HepG2 (cell line): ENCODE results near the gene RAB3C.

Experiments
- CHD2 ChIP-seq: IDR thresholded peaks from 2 replicates; pipeline ENCODE4 v1.6.1; 2011; ENCODE audit warnings: low read depth, low read length, improper control_type of control experiment
- CTCF ChIP-seq: sonication (generic); formaldehyde crosslinking; IDR thresholded peaks from 2 replicates; pipeline ENCODE4 v1.5.0; 2020; ENCODE audit warnings: mild to moderate bottlenecking, missing genetic modification reagents, moderate library complexity
- JUN ChIP-seq: sonication (generic); formaldehyde crosslinking; IDR thresholded peaks from 2 replicates; pipeline ENCODE4 v1.4.0; 2020; ENCODE audit warnings: mild to moderate bottlenecking, missing genetic modification reagents
- POGZ ChIP-seq: sonication (generic); formaldehyde crosslinking; IDR thresholded peaks from 2 replicates; pipeline ENCODE4 v1.4.0; 2020; ENCODE audit warnings: mild to moderate bottlenecking, missing genetic modification reagents
- POLR2A ChIP-seq, 2 experiments: IDR thresholded peaks; 2 replicates each; pipeline ENCODE4 v1.6.1; 2011; ENCODE audit warnings: low read depth in 2 of 2, low read length in 2 of 2, mild to moderate bottlenecking in 1 of 2, moderate library complexity in 1 of 2; ENCODE audit not compliant: insufficient read depth in 1 of 2
- POLR2AphosphoS2 ChIP-seq: IDR thresholded peaks from 2 replicates; pipeline ENCODE4 v1.6.1; 2011; ENCODE audit warnings: low read depth, low read length, improper control_type of control experiment
- SP5 ChIP-seq: IDR thresholded peaks from 2 replicates; pipeline ENCODE4 v1.6.1; 2016; ENCODE audit warnings: low read depth, borderline replicate concordance
- TEF ChIP-seq: sonication (generic); formaldehyde crosslinking; IDR thresholded peaks from 2 replicates; pipeline ENCODE4 v1.5.0; 2020; ENCODE audit warnings: missing genetic modification reagents
- ZBTB33 ChIP-seq: sonication (generic); formaldehyde crosslinking; IDR thresholded peaks from 2 replicates; pipeline ENCODE4 v1.4.0; 2020; ENCODE audit warnings: missing genetic modification reagents
- ZNF792 ChIP-seq: IDR thresholded peaks from 2 replicates; pipeline ENCODE4 v1.6.1; 2016

GRCh38 chr5:58599217-58599616 lies 16.3 kb downstream of the RAB3C start:
- no peak for TF ChIP-seq CHD2
- TF ChIP-seq POLR2AphosphoS2 = no peak
- no peak for TF ChIP-seq ZBTB33 (CRISPR knock-in tag)
- no peak for TF ChIP-seq CTCF (CRISPR knock-in tag)
- TF ChIP-seq JUN = no peak
- no peak for TF ChIP-seq ZNF792 (CRISPR knock-in tag)
- TF ChIP-seq POLR2A (IDR thresholded peaks at IDR 0.05; ENCODE audit: insufficient read depth in 1 of 2, low read depth in 2 of 2, low read length in 2 of 2) = no peak
- no peak for TF ChIP-seq SP5 (CRISPR knock-in tag)
- TF ChIP-seq POGZ (CRISPR knock-in tag) = no peak
- no peak for TF ChIP-seq TEF (CRISPR knock-in tag)
